Suprapubic skin (tissue), 4 donors: ENCODE data around the gene PSMA7.

Source experiments
- EP300 ChIP-seq: sonication (generic); formaldehyde crosslinking; IDR thresholded peaks from one replicate; pipeline ENCODE4 v1.6.1; 2017; ENCODE audit warnings: antibody characterized with exemption
- POLR2A ChIP-seq, 2 donors: fragments of 450-650 bp; IDR thresholded peaks; one replicate each; pipeline ENCODE4 v1.6.1; 2017; ENCODE audit warnings: antibody characterized with exemption in 2 of 2, mild to moderate bottlenecking in 2 of 2, moderate library complexity in 2 of 2
- POLR2AphosphoS5 ChIP-seq, 3 donors: sonication (generic); formaldehyde crosslinking; IDR thresholded peaks; one replicate each; pipeline ENCODE4 v1.6.1; 2017; ENCODE audit warnings: antibody characterized with exemption in 3 of 3

- TF ChIP-seq POLR2A (IDR thresholded peaks at IDR 0.05) = no peak
- no peak for TF ChIP-seq POLR2AphosphoS5 (IDR thresholded peaks at IDR 0.05)
- no peak for TF ChIP-seq EP300
Observed at GRCh38 chr20:62111148-62111547, 32.0 kb downstream of the PSMA7 start.
